GM21526 (cell line): ENCODE measurements around the gene MTURN.

Source experiments
- ATAC-seq: cut with Tn5 transposase; IDR thresholded peaks from one replicate; pipeline ENCODE4 v1.9.1; 2021; ENCODE audit warnings: moderate library complexity; ENCODE audit not compliant: unreplicated experiment, low FRiP score

MTURN gene

GRCh38 chr7:30135301-30136116, 723 bp downstream of the MTURN start:
- peak; percentile 17 for ATAC-seq

- no peak for ATAC-seq
Measured at GRCh38 chr7:30136117-30136731, 1.4 kb downstream of the MTURN start.

GRCh38 chr7:30136743-30137485, 2.1 kb downstream of the MTURN start:
- no peak for ATAC-seq

GRCh38 chr7:30139836-30140384, 5.1 kb downstream of the MTURN start:
- no peak for ATAC-seq

GRCh38 chr7:30140456-30140855, 5.7 kb downstream of the MTURN start:
- ATAC-seq: no peak

GRCh38 chr7:30142710-30143109, 7.9 kb downstream of the MTURN start:
- ATAC-seq: no peak

GRCh38 chr7:30143748-30144251, 9.0 kb downstream of the MTURN start:
- no peak for ATAC-seq

GRCh38 chr7:30144657-30145306, 10.0 kb downstream of the MTURN start:
- ATAC-seq: no peak

GRCh38 chr7:30145426-30145970, 10.7 kb downstream of the MTURN start:
- no peak for ATAC-seq

- no peak for ATAC-seq
Measured at GRCh38 chr7:30146127-30146612, 11.4 kb downstream of the MTURN start.

GRCh38 chr7:30147223-30147622, 12.4 kb downstream of the MTURN start:
- ATAC-seq: no peak

- no peak for ATAC-seq
Measured at GRCh38 chr7:30147785-30148184, 13.0 kb downstream of the MTURN start.

- no peak for ATAC-seq
Measured at GRCh38 chr7:30148426-30148825, 13.6 kb downstream of the MTURN start.

GRCh38 chr7:30148951-30149459, 14.2 kb downstream of the MTURN start:
- ATAC-seq: no peak

GRCh38 chr7:30149640-30150272, 15.0 kb downstream of the MTURN start:
- no peak for ATAC-seq

- ATAC-seq: no peak
Measured at GRCh38 chr7:30150711-30151110, 15.9 kb downstream of the MTURN start.

GRCh38 chr7:30154111-30154587, 19.4 kb downstream of the MTURN start:
- ATAC-seq: no peak

- no peak for ATAC-seq
Measured at GRCh38 chr7:30155481-30155880, 20.7 kb downstream of the MTURN start.

- ATAC-seq: no peak
Measured at GRCh38 chr7:30157204-30157603, 22.4 kb downstream of the MTURN start.
